IMR-90 (cell line): ENCODE results near the gene MS4A10. TPM values are rescaled to one million over a fixed set of nuclear protein-coding genes. Genes with fewer than 3 reads are reported as not detected.

Source experiments
- ATAC-seq: fragments of 200-7000 bp; cut with Tn5 transposase; 2 replicates; pipeline ENCODE4 v1.9.1; 2020; ENCODE audit warnings: low read depth, mild to moderate bottlenecking, moderate library complexity
- BruUV-seq: library from RNA; stranded (reverse); fragments of 400-500 nt; replicated peaks from 2 replicates; lab custom pipeline; 2021; lab: Mats Ljungman, UMichigan
- CTCF ChIA-PET: fragments of 300-600 bp; formaldehyde crosslinking; extraction: SDS; loops from one replicate; lab custom pipeline; 2021; ENCODE audit warnings: antibody characterized with exemption; lab: Yijun Ruan, JAX
- POLR2A ChIA-PET: fragments of 300-600 bp; sonication (Branson Sonifier 250); formaldehyde crosslinking; loops from one replicate; lab custom pipeline; 2022; ENCODE audit warnings: antibody characterized with exemption; ENCODE audit not compliant: unreplicated experiment; lab: Charles Lee
- DNase-seq: peaks from one replicate; pipeline ENCODE4 v3.0.0; 2013
- H2AFZ ChIP-seq: replicated peaks from 2 replicates; pipeline ENCODE3; 2013; ENCODE audit warnings: low read length, mild to moderate bottlenecking; ENCODE audit not compliant: poor library complexity
- H2AK5ac ChIP-seq: 2 replicates; pipeline ENCODE4 v1.6.1; 2013; ENCODE audit warnings: low read depth, low read length, inconsistent platforms
- H2AK9ac ChIP-seq: replicated peaks from 2 replicates; pipeline ENCODE3; 2013; ENCODE audit warnings: mild to moderate bottlenecking, low read depth, low read length, moderate library complexity; ENCODE audit not compliant: poor library complexity
- H2BK120ac ChIP-seq: 2 replicates; pipeline ENCODE4 v1.6.1; 2013; ENCODE audit warnings: low read depth, low read length, inconsistent platforms
- H2BK15ac ChIP-seq: 3 replicates; pipeline ENCODE4 v1.6.1; 2013; ENCODE audit warnings: low read depth, low read length, inconsistent platforms
- H2BK20ac ChIP-seq: 2 replicates; pipeline ENCODE4 v1.6.1; 2013; ENCODE audit warnings: low read depth, mild to moderate bottlenecking, inconsistent platforms, low read length, moderate library complexity
- H2BK5ac ChIP-seq: 2 replicates; pipeline ENCODE4 v1.6.1; 2013; ENCODE audit warnings: mild to moderate bottlenecking, low read depth, low read length, inconsistent platforms; ENCODE audit not compliant: poor library complexity, severe bottlenecking
- H3K14ac ChIP-seq: replicated peaks from 2 replicates; pipeline ENCODE4 v1.6.1; 2013; ENCODE audit warnings: low read depth, low read length, inconsistent platforms
- H3K18ac ChIP-seq: 2 replicates; pipeline ENCODE4 v1.6.1; 2013; ENCODE audit warnings: low read depth, low read length, control low read depth
- H3K23ac ChIP-seq: 2 replicates; pipeline ENCODE4 v1.6.1; 2013; ENCODE audit warnings: low read depth, low read length, inconsistent platforms
- H3K27ac ChIP-seq: 2 replicates; pipeline ENCODE4 v1.5.1; 2013; ENCODE audit warnings: mild to moderate bottlenecking, control low read depth, low read length; ENCODE audit not compliant: insufficient read depth
- H3K27me3 ChIP-seq: 2 replicates; pipeline ENCODE4 v1.6.1; 2013; ENCODE audit warnings: low read length; ENCODE audit not compliant: control insufficient read depth, insufficient read depth
- H3K36me3 ChIP-seq: 2 replicates; pipeline ENCODE4 v1.6.1; 2013; ENCODE audit warnings: low read length, mixed read lengths; ENCODE audit not compliant: control insufficient read depth, insufficient read depth
- H3K4ac ChIP-seq: 2 replicates; pipeline ENCODE4 v1.6.1; 2013; ENCODE audit warnings: low read depth, low read length, inconsistent platforms
- H3K4me1 ChIP-seq: 2 replicates; pipeline ENCODE4 v1.6.1; 2013; ENCODE audit warnings: low read length, mixed read lengths; ENCODE audit not compliant: control insufficient read depth, insufficient read depth
- H3K4me2 ChIP-seq: 2 replicates; pipeline ENCODE4 v1.6.1; 2013; ENCODE audit warnings: low read depth, mild to moderate bottlenecking, control low read depth, low read length, moderate library complexity
- H3K4me3 ChIP-seq: 2 replicates; pipeline ENCODE4 v1.5.1; 2013; ENCODE audit warnings: low read depth, mild to moderate bottlenecking, control low read depth, low read length, moderate library complexity; ENCODE audit not compliant: insufficient read depth
- H3K56ac ChIP-seq: 2 replicates; pipeline ENCODE4 v1.6.1; 2013; ENCODE audit warnings: low read length, inconsistent platforms; ENCODE audit not compliant: insufficient read depth; ENCODE audit errors: extremely low read depth
- H3K79me1 ChIP-seq, 2 experiments: 2 replicates each; pipeline ENCODE4 v1.6.1; 2013; ENCODE audit warnings: low read length in 2 of 2, inconsistent platforms in 1 of 2, low read depth in 1 of 2
- H3K9ac ChIP-seq: 2 replicates; pipeline ENCODE4 v1.6.1; 2013; ENCODE audit warnings: low read depth, low read length, control low read depth
- H3K9me1 ChIP-seq: 2 replicates; pipeline ENCODE4 v1.6.1; 2013; ENCODE audit warnings: low read length, inconsistent platforms; ENCODE audit not compliant: insufficient read depth
- H3K9me3 ChIP-seq: 2 replicates; pipeline ENCODE4 v1.6.1; 2013; ENCODE audit warnings: low read length; ENCODE audit not compliant: control insufficient read depth, insufficient read depth
- H4K20me1 ChIP-seq: 2 replicates; pipeline ENCODE4 v1.6.1; 2013; ENCODE audit warnings: low read length, inconsistent platforms; ENCODE audit not compliant: insufficient read depth
- H4K5ac ChIP-seq: 2 replicates; pipeline ENCODE4 v1.6.1; 2013; ENCODE audit warnings: mild to moderate bottlenecking, low read depth, low read length, control low read depth
- H4K8ac ChIP-seq, 2 experiments: 2 replicates each; pipeline ENCODE4 v1.6.1; 2013; ENCODE audit warnings: low read depth in 2 of 2, low read length in 2 of 2, control low read depth in 1 of 2, inconsistent platforms in 1 of 2
- H4K91ac ChIP-seq: 2 replicates; pipeline ENCODE4 v1.6.1; 2013; ENCODE audit warnings: low read depth, low read length, inconsistent platforms; ENCODE audit not compliant: insufficient read depth
- BHLHE40 ChIP-seq: fragments of 150-350 bp; IDR thresholded peaks from 2 replicates; pipeline ENCODE4 v1.6.1; 2016; ENCODE audit warnings: mild to moderate bottlenecking, low read depth, low read length
- CEBPB ChIP-seq: IDR thresholded peaks from 2 replicates; pipeline ENCODE4 v1.6.1; 2012; ENCODE audit warnings: low read depth, low read length, improper control_type of control experiment
- CHD1 ChIP-seq: IDR thresholded peaks from 2 replicates; pipeline ENCODE4 v1.6.1; 2012; ENCODE audit warnings: low read depth, low read length, improper control_type of control experiment
- CTCF ChIP-seq: conservative IDR thresholded peaks from 2 replicates; pipeline ENCODE4 v1.5.1; 2012; ENCODE audit warnings: mild to moderate bottlenecking, low read depth, low read length, improper control_type of control experiment
- ELK1 ChIP-seq: fragments of 150-350 bp; IDR thresholded peaks from 2 replicates; pipeline ENCODE4 v1.6.1; 2016; ENCODE audit warnings: low read depth, mild to moderate bottlenecking, low read length, moderate library complexity, borderline replicate concordance
- FOS ChIP-seq: fragments of 150-350 bp; IDR thresholded peaks from 2 replicates; pipeline ENCODE4 v1.6.1; 2016; ENCODE audit warnings: low read depth, low read length
- MAFK ChIP-seq: IDR thresholded peaks from 2 replicates; pipeline ENCODE4 v1.6.1; 2012; ENCODE audit warnings: low read depth, low read length, improper control_type of control experiment
- MAZ ChIP-seq: IDR thresholded peaks from 2 replicates; pipeline ENCODE4 v1.6.1; 2012; ENCODE audit warnings: low read depth, mild to moderate bottlenecking, low read length, improper control_type of control experiment, moderate library complexity, borderline replicate concordance
- MXI1 ChIP-seq: IDR thresholded peaks from 2 replicates; pipeline ENCODE4 v1.6.1; 2012; ENCODE audit warnings: low read depth, mild to moderate bottlenecking, low read length, moderate library complexity, borderline replicate concordance
- NFE2L2 ChIP-seq: fragments of 150-350 bp; IDR thresholded peaks from 2 replicates; pipeline ENCODE4 v1.6.1; 2016; ENCODE audit warnings: low read depth, mild to moderate bottlenecking, low read length
- POLR2A ChIP-seq: IDR thresholded peaks from 2 replicates; pipeline ENCODE4 v1.6.1; 2012; ENCODE audit warnings: mild to moderate bottlenecking, low read depth, low read length
- RAD21 ChIP-seq: IDR thresholded peaks from 2 replicates; pipeline ENCODE4 v1.6.1; 2012; ENCODE audit warnings: low read length, improper control_type of control experiment
- RCOR1 ChIP-seq: IDR thresholded peaks from 2 replicates; pipeline ENCODE4 v1.6.1; 2012; ENCODE audit warnings: mild to moderate bottlenecking, low read length, improper control_type of control experiment; ENCODE audit not compliant: insufficient replicate concordance
- RFX5 ChIP-seq: IDR thresholded peaks from 2 replicates; pipeline ENCODE4 v1.8.0; 2012; ENCODE audit warnings: low read depth, mild to moderate bottlenecking, low read length, moderate library complexity
- SMC3 ChIP-seq: fragments of 150-350 bp; IDR thresholded peaks from 2 replicates; pipeline ENCODE4 v1.6.1; 2016; ENCODE audit warnings: low read depth, mild to moderate bottlenecking, antibody characterized with exemption, low read length, moderate library complexity
- USF2 ChIP-seq: fragments of 150-350 bp; IDR thresholded peaks from 2 replicates; pipeline ENCODE4 v1.6.1; 2017; ENCODE audit warnings: mild to moderate bottlenecking, antibody characterized with exemption, low read length, low read depth
- WGBS, 2 experiments: methylation state at CpG; one replicate each; pipeline versions ENCODE4 v1.1.5 to v1.1.7; 2013; ENCODE audit warnings: missing lambda C conversion rate in 2 of 2; ENCODE audit not compliant: insufficient read length in 1 of 2; ENCODE audit errors: extremely low coverage in 2 of 2; 5-methylcytosine and 5-hydroxymethylcytosine counted together
- dilution Hi-C: fragments of 300-500 bp; cut with HindIII; formaldehyde crosslinking; loops from one replicate; pipeline ENCODE4 v1.14.3; 2018; ENCODE audit warnings: low sequenced_read_pairs; ENCODE audit not compliant: unreplicated experiment
- in situ Hi-C: fragments of 300-500 bp; cut with MboI; formaldehyde crosslinking; loops from 3 replicates; pipeline ENCODE4 v1.14.3; 2019; ENCODE audit warnings: low sequenced_read_pairs, inconsistent platforms, mixed read lengths
- intact Hi-C: fragments of 100-400 bp; cut with micrococcal nuclease; formaldehyde crosslinking; loops from 2 replicates; pipeline ENCODE4 v1.10.0; 2022
- polyA plus RNA-seq, 3 experiments: library from polyadenylated mRNA; depleted of rRNA; stranded (reverse); fragments of >200 nt; gene quantifications; 2 replicates each; pipeline ENCODE4 v1.2.3, GENCODE V29; 2012; ENCODE audit warnings: low replicate concordance in 1 of 3
- total RNA-seq: library from RNA; depleted of rRNA; stranded (reverse); fragments of >200 nt; gene quantifications from 2 replicates; pipeline ENCODE4 v1.2.3, GENCODE V29; 2012

The MS4A10 gene
- total and polyA plus RNA-seq, 2 of the 4 experiments (the other 2 are of a cell fraction): not detected

- H3K18ac ChIP-seq: no peak overlapping the region
- H4K8ac ChIP-seq: no peak overlapping the region
- no peaks in the 10 kb centered on the region for H3K9me1 ChIP-seq
- no peak for TF ChIP-seq MAFK
- TF ChIP-seq NFE2L2: no peak
- no peak for TF ChIP-seq FOS
- TF ChIP-seq RFX5: no peak
- TF ChIP-seq RCOR1: no peak
- TF ChIP-seq POLR2A: no peak
- TF ChIP-seq CHD1: no peak
- TF ChIP-seq MAZ: no peak
- TF ChIP-seq CTCF: no peak
- TF ChIP-seq CEBPB: no peak
- TF ChIP-seq RAD21: no peak
- no peak for TF ChIP-seq USF2
- no peak for TF ChIP-seq BHLHE40
- TF ChIP-seq ELK1: no peak
- no peak for TF ChIP-seq SMC3
- TF ChIP-seq MXI1: no peak
- H3K4ac ChIP-seq: no peak overlapping the region
- POLR2A ChIA-PET: no interaction called here
- no peak overlapping the region for H2BK15ac ChIP-seq
- H3K23ac ChIP-seq: no peak overlapping the region
- H3K9me3 ChIP-seq: no peaks in the 10 kb centered on the region
- intact Hi-C loops: no loop called here
- H2AK5ac ChIP-seq: no peak overlapping the region
- H2BK5ac ChIP-seq: no peak overlapping the region
- no peak for DNase-seq
- dilution Hi-C loops: no loop called here
- WGBS, 2 experiments: 100% methylated on average over 1 of the region's 5 CpGs; no CpG with 5 or more reads in 1 of the 2 experiments
- no peak overlapping the region for H3K4me3 ChIP-seq
- no peaks in the 10 kb centered on the region for H4K20me1 ChIP-seq
- H3K14ac ChIP-seq: no peak overlapping the region
- no peak overlapping the region for H4K91ac ChIP-seq
- no peak overlapping the region for H3K9ac ChIP-seq
- no peak overlapping the region for H2AFZ ChIP-seq
- H2BK20ac ChIP-seq: no peak overlapping the region
- no peak overlapping the region for H3K4me2 ChIP-seq
- H3K4me1 ChIP-seq: no peaks in the 10 kb centered on the region
- no peak overlapping the region for H2AK9ac ChIP-seq
- H3K79me1 ChIP-seq: no peaks in the 10 kb centered on the region
- no peak overlapping the region for H2BK120ac ChIP-seq
- no peak for ATAC-seq
- no TSS peak for BruUV-seq
- in situ Hi-C loops: no loop called here
- H3K27ac ChIP-seq: no peak overlapping the region
- CTCF ChIA-PET: interaction anchor here (1.5 kb wide), 1 partner anchor 10 kb away, joined by 4 read pairs; no protein-coding TSS in a partner anchor
- H3K56ac ChIP-seq: no peak overlapping the region
- no peaks in the 10 kb centered on the region for H3K36me3 ChIP-seq
- H3K27me3 ChIP-seq: peaks cover 11% of the 10 kb centered on the region
- H4K5ac ChIP-seq: no peak overlapping the region
These were observed 19.8 kb upstream of the MS4A10 start for GRCh38 chr11:60765355-60765754.
